ENCODE results near the gene EZR. TPM values are rescaled to one million over a fixed set of nuclear protein-coding genes. Genes with fewer than 3 reads are reported as not detected.
A peak's percentile ranks its signal among the peaks of the same experiment; 100 is the strongest.

The EZR gene
- total RNA-seq, 1 experiment from 2014 or later, result 375 TPM

DNA sequence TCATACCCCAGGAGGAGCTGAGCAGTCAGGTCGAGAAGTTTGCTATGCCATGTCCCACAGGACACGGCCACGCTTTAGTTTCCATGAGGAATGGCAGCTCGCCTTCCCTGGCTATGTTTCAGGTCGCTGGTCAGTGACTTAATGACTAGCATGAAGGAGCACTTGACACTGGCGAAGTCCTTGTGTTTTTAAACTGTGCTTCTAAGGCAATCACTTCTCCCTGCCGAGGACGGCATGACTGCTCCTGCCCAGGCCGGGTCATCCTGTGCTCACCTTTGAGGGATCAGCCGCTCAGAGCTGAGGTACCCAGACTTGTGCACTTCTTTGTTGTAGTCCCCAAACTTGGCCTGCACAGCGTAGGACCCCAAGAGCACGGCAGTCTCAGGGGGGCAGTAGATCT is 34.1 kb downstream of the EZR start:
- DNase-seq, result no peak
- Mint-ChIP-seq H3K27me3 (ENCODE audit: low read depth) (no peaks in the 10 kb centered on the region), H3K4me3 (no peak overlapping the region), H3K36me3 (ENCODE audit: insufficient read depth in 1 of 3, low read depth in 3 of 3) (peaks cover 82 to 99% (median 96%) of the 10 kb centered on the region in 3 experiments), H3K4me1 (peaks cover 4 to 8% of the 10 kb centered on the region in 2 experiments; a peak in 3 of 4 replicates), H3K27ac (peak overlapping the region; percentile 28 to 55 (median 51); a peak in 1 of 7 replicates), H3K9me3 (no peaks in the 10 kb centered on the region)
- no peak overlapping the region for H2AFZ ChIP-seq (ENCODE audit: low read length)
- H4K91ac ChIP-seq (ENCODE audit: insufficient read length, low read depth, low read length), result no peak overlapping the region
- H2BK20ac ChIP-seq (ENCODE audit: low read depth, low read length, poor library complexity, severe bottlenecking), result no peak overlapping the region
- no peak overlapping the region for H3K4me2 ChIP-seq (ENCODE audit: insufficient read depth, insufficient read length, low read length)
- H2BK12ac ChIP-seq (ENCODE audit: insufficient read length, low read depth, low read length), result no peak overlapping the region
- H3K9ac ChIP-seq (ENCODE audit: extremely low read depth, insufficient read length, low read length), result no peak overlapping the region
- H3K56ac ChIP-seq (ENCODE audit: insufficient read length, low read depth, low read length), result no peak overlapping the region
- H3K79me1 ChIP-seq (ENCODE audit: insufficient read depth, low read depth, low read length, poor library complexity, severe bottlenecking), result peaks cover 18% of the 10 kb centered on the region
- no peak overlapping the region for H3K4ac ChIP-seq (ENCODE audit: low read depth, low read length)
- no peak overlapping the region for H2BK15ac ChIP-seq (ENCODE audit: low read depth, low read length)
- H3K23ac ChIP-seq (ENCODE audit: insufficient read length, low read depth, low read length), result no peak overlapping the region
- TF ChIP-seq, protein P1, sequence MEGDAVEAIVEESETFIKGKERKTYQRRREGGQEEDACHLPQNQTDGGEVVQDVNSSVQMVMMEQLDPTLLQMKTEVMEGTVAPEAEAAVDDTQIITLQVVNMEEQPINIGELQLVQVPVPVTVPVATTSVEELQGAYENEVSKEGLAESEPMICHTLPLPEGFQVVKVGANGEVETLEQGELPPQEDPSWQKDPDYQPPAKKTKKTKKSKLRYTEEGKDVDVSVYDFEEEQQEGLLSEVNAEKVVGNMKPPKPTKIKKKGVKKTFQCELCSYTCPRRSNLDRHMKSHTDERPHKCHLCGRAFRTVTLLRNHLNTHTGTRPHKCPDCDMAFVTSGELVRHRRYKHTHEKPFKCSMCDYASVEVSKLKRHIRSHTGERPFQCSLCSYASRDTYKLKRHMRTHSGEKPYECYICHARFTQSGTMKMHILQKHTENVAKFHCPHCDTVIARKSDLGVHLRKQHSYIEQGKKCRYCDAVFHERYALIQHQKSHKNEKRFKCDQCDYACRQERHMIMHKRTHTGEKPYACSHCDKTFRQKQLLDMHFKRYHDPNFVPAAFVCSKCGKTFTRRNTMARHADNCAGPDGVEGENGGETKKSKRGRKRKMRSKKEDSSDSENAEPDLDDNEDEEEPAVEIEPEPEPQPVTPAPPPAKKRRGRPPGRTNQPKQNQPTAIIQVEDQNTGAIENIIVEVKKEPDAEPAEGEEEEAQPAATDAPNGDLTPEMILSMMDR (conservative IDR thresholded peaks at IDR 0.05), result no peak
- H4K8ac ChIP-seq (replicated peaks; ENCODE audit: insufficient read length, low read depth, low read length), result no peak overlapping the region
- H4K20me1 ChIP-seq (ENCODE audit: control insufficient read depth, insufficient read depth, insufficient read length), result no peaks in the 10 kb centered on the region
- H3K14ac ChIP-seq (ENCODE audit: insufficient read depth, low read length), result no peak overlapping the region
- WGBS (ENCODE audit: extremely low coverage, insufficient read length, low lambda C conversion rate), result no CpG with 5 or more reads among the region's 12 CpGs
- peaks cover 3% of the 10 kb centered on the region; the same call in 1 of the 2 replicates for H3K79me2 ChIP-seq (ENCODE audit: insufficient read depth, low read length)
- no peaks in the 10 kb centered on the region for H3K23me2 ChIP-seq (ENCODE audit: insufficient read length, low read depth, low read length, poor library complexity, severe bottlenecking)
- H2BK5ac ChIP-seq (ENCODE audit: insufficient read length, low read length), result no peak overlapping the region
- no peak overlapping the region for H3K18ac ChIP-seq (ENCODE audit: insufficient read length, low read depth, low read length)
- H3K27ac ChIP-seq (ENCODE audit: insufficient read length, low read depth, low read length), result no peak overlapping the region
- H2BK120ac ChIP-seq (ENCODE audit: low read depth, low read length, poor library complexity, severe bottlenecking), result no peak overlapping the region
- H3K27me3 ChIP-seq (ENCODE audit: insufficient read depth, low read length), result no peaks in the 10 kb centered on the region
- no peak overlapping the region for H3T11ph ChIP-seq (ENCODE audit: low read length)
- no peaks in the 10 kb centered on the region for H3K4me1 ChIP-seq (ENCODE audit: insufficient read depth, low read length)
- no peaks in the 10 kb centered on the region for H3K9me3 ChIP-seq (ENCODE audit: control insufficient read depth, low read depth, low read length)
- no peak overlapping the region for H4K5ac ChIP-seq (ENCODE audit: insufficient read length, low read depth, low read length)
- no peak overlapping the region for H2AK5ac ChIP-seq (ENCODE audit: insufficient read length, low read length)
